ENCODE data around the gene MRPL54. TPM values are rescaled to one million over a fixed set of nuclear protein-coding genes. Genes with fewer than 3 reads are reported as not detected.

MRPL54 gene
- total RNA-seq, 4 donors from 2014 or later = 23.3 to 86.3 (median 63.3) TPM

DNA sequence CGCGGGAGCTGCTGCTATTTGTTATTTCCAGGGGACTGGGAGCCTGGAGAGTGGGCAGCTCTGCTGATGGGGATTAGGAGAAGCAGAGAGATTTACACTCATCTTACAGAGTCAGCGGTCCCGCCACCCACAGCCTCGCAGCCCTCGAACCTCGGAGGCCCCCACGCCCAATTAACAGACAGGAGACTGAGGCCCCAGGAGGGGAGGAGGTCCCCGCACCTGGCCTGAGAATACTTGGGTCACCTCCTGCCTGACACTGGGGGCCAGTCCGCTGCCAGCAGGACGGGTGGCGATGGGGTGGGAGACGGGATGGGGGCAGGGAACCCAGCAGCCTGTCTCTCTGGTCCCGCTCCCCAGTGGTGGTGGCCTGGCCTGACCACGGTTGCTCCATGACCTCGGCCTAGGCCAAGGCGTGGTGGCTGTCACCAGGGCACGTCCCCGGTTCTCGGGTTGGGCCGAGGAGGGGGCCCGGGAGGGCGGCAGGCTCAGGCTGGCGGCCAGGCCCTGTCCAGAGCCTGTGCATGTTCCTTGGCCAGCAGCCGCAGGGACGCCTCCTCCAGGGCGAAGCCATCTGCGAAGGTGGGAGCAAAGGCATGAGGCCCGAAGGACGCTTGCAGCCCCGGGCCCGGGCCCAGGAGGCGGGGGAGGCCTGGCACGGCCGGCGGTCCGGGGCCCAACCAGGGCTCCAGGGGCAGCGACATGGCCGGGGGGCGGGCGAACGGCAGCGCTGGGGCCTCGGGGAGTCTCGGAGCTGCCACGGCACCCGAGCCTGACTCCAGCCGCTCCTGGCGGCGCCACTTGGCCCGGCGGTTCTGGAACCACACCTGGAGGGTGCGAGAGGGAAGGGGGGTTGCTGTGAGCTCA, 7.9 kb downstream of the MRPL54 start:
- Histone ChIP-seq H3K36me3 (peaks cover 0 to 33% of the 10 kb centered on the region in 2 donors), H3K27ac (no peak overlapping the region), H3K27me3 (no peaks in the 10 kb centered on the region), H3K9me3 (no peaks in the 10 kb centered on the region), H3K4me1 (no peaks in the 10 kb centered on the region), H3K4me3 (no peak overlapping the region)
- no peak for DNase-seq
- no peak for ATAC-seq
- in situ Hi-C loops (cut with MboI; ENCODE audit: low sequenced_read_pairs in 4 of 4) = no loop called here
- no peak for TF ChIP-seq POLR2A (IDR thresholded peaks at IDR 0.05)
- TF ChIP-seq, protein P1, sequence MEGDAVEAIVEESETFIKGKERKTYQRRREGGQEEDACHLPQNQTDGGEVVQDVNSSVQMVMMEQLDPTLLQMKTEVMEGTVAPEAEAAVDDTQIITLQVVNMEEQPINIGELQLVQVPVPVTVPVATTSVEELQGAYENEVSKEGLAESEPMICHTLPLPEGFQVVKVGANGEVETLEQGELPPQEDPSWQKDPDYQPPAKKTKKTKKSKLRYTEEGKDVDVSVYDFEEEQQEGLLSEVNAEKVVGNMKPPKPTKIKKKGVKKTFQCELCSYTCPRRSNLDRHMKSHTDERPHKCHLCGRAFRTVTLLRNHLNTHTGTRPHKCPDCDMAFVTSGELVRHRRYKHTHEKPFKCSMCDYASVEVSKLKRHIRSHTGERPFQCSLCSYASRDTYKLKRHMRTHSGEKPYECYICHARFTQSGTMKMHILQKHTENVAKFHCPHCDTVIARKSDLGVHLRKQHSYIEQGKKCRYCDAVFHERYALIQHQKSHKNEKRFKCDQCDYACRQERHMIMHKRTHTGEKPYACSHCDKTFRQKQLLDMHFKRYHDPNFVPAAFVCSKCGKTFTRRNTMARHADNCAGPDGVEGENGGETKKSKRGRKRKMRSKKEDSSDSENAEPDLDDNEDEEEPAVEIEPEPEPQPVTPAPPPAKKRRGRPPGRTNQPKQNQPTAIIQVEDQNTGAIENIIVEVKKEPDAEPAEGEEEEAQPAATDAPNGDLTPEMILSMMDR (IDR thresholded peaks at IDR 0.05 in 4 of 5, conservative IDR thresholded peaks at IDR 0.05 in 1 of 5) = no peak
- intact Hi-C loops (cut with DNase I; ENCODE audit: low total_unique reads) = no loop called here

DNA sequence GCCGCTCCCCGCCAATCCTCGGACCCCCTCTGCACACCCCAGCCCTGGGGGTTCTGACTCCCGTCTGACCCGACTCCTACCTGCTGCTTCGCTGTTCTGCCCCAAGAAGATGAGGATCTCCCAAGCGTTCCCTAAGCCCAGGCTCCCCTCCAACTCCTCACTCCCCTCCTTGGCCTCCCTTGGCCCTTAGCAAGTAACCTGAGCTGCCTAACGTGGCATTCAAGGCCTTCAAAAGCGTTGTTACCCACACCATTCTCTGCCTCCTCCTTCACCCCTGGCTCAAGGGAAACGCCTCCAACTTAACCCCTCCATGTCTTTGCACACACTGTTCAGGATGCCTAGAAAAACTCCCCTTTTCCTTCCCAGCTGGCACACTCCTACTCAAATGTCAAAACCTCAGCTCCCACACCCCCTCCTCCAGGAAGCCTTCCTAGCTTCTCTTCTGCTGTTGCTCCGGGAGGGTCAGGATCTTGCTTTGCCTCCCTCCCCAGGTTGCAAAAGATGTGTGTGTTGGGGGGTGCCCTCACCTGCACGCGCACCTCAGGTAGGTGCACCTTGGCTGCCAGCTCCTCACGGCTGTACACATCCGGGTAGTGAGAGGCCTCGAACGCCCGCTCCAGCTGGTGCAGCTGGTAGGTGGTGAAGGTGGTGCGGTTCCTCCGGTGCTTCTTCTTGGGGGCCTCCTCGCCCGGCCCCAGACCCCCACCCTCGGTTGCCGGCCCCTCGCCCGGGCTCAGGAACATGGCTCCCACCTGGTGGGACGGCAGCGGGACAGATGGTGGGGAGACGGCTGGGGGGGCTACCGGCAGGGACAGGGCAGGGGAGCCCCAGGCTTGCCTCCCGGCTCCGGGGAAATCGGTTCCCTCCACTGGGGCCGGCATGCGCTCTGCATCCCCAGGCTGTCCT, 8.8 kb downstream of the MRPL54 start:
- in situ Hi-C loops (cut with MboI; ENCODE audit: low sequenced_read_pairs in 4 of 4) = no loop called here
- no peak for ATAC-seq
- H3K9me3 ChIP-seq = no peaks in the 10 kb centered on the region

DNA sequence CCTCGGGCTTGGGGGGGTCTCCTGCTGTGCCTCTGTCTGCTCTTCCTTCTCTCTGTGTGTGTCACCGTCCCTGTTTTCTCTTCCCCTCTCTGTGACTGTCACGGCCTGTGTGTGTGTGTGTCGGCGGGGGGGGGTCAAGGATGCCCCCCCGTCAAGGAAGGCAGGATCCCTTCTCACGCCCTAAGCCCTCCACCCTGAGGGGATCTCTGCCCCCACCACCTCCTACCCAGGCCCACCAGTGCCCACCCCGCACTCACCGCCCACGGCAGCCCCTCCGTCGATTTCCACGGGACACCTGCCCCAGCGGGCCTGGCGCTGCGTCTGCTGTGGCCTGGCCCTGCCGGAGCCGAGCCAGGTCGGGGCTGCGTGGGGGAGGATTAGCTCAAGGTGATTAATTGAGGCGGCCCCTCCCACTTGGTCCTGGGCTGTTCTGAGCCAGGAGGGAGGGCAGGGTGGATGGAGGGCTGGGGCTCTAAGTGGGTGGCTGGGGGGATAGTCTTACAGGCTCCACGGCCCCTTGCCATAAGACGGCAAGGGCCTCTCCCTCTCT, 9.5 kb downstream of the MRPL54 start, which contains the start of gene RAX2:
TSS of gene RAX2 (minus strand) at position 323 of the 550 bp plus-strand sequence. CDS start 486 bp downstream, outside the sequence.
- Histone ChIP-seq H3K27ac (no peak within 1 kb of the TSS), H3K36me3 (peaks cover 0 to 19% of the 10 kb centered on the region in 2 donors), H3K4me3 (no peak within 1 kb of the TSS), H3K27me3 (no peaks in the 10 kb centered on the region), H3K4me1 (no peaks in the 10 kb centered on the region), H3K9me3 (no peaks in the 10 kb centered on the region)
- in situ Hi-C loops (cut with MboI; ENCODE audit: low sequenced_read_pairs in 4 of 4) = no loop called here
- ATAC-seq (no peak), DNase-seq (no peak)
- TF ChIP-seq POLR2A (IDR thresholded peaks at IDR 0.05) = no peak
- TF ChIP-seq, protein P1 (IDR thresholded peaks at IDR 0.05 in 4 of 5, conservative IDR thresholded peaks at IDR 0.05 in 1 of 5) = no peak
- intact Hi-C loops (cut with DNase I; ENCODE audit: low total_unique reads) = no loop called here

More for the DNA sequence above, 8.8 kb downstream of the MRPL54 start:
- Histone ChIP-seq H3K4me3 (no peak overlapping the region), H3K4me1 (no peaks in the 10 kb centered on the region), H3K27ac (no peak overlapping the region), H3K27me3 (no peaks in the 10 kb centered on the region), H3K36me3 (peaks cover 0 to 27% of the 10 kb centered on the region in 2 donors)
- no peak for DNase-seq
- TF ChIP-seq, protein P1 (IDR thresholded peaks at IDR 0.05 in 4 of 5, conservative IDR thresholded peaks at IDR 0.05 in 1 of 5) = no peak
- no peak for TF ChIP-seq POLR2A (IDR thresholded peaks at IDR 0.05)
- intact Hi-C loops (cut with DNase I; ENCODE audit: low total_unique reads) = no loop called here

DNA sequence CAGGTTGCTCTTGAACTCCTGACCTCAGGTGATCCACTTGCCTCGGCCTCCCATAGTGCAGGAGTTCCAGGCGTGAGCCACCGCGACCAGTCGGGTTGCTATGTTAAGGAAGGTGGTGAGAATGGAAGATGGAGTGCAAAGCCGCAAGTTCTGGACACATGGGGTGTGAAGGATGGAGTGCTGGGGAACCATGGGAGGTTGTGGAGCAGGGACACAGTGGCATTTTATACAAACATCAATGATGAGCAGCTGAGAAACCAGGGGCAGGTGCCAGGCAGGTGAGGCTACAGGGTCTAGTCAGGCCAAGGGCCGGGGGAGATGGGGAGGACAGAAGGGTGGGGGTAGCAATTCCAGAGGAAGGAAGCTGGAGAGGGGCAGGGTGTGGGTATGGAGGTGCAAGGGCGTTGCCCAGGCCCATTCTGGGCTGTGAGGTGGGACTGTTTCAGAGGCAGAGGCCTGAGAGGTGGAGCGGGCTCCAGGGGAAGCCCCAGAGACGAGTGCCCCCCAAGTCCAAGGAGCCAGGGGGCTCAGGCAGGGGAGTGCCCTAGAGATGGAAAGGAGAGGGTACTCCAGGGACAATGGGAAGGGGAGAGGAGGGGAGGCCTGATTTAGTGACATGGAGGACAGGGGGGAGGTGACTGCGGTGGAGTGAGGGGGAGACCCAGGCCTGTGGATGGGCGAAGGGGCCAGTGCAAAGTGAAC, 11.5 kb downstream of the MRPL54 start:
- Histone ChIP-seq H3K4me1 (no peaks in the 10 kb centered on the region), H3K27ac (no peak overlapping the region), H3K36me3 (no peaks in the 10 kb centered on the region), H3K9me3 (no peaks in the 10 kb centered on the region), H3K4me3 (no peak overlapping the region), H3K27me3 (peaks cover 0 to 2% (median 0%) of the 10 kb centered on the region in 3 donors)
- in situ Hi-C loops (cut with MboI; ENCODE audit: low sequenced_read_pairs in 4 of 4) (no loop called here), intact Hi-C loops (cut with DNase I; ENCODE audit: low total_unique reads) (no loop called here)
- ATAC-seq (no peak), DNase-seq (no peak)
- TF ChIP-seq, protein P1 (IDR thresholded peaks at IDR 0.05 in 4 of 5, conservative IDR thresholded peaks at IDR 0.05 in 1 of 5) = no peak
- TF ChIP-seq POLR2A (IDR thresholded peaks at IDR 0.05) = no peak
